ENCODE data around the gene ARHGAP9.

ARHGAP9 gene

DNA sequence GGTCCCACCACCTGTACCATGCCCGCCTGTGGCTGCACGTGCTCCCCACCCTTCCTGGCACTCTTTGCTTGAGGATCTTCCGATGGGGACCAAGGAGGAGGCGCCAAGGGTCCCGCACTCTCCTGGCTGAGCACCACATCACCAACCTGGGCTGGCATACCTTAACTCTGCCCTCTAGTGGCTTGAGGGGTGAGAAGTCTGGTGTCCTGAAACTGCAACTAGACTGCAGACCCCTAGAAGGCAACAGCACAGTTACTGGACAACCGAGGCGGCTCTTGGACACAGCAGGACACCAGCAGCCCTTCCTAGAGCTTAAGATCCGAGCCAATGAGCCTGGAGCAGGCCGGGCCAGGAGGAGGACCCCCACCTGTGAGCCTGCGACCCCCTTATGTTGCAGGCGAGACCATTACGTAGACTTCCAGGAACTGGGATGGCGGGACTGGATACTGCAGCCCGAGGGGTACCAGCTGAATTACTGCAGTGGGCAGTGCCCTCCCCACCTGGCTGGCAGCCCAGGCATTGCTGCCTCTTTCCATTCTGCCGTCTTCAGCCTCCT lies 23.4 kb downstream of the ARHGAP9 start (continued):
- TF ChIP-seq ZNF626 (tag by site-specific recombination; IDR thresholded peaks at IDR 0.05) (no peak), ZBTB17 (tag by site-specific recombination; IDR thresholded peaks at IDR 0.05) (0 out of 2 replicates have a peak, but pooled peaks have one; percentile 63), ZNF830 (tag by site-specific recombination; IDR thresholded peaks at IDR 0.05; ENCODE audit: low read depth) (no peak), ZNF610 (tag by site-specific recombination; IDR thresholded peaks at IDR 0.05; ENCODE audit: borderline replicate concordance) (no peak), ZNF114 (tag by site-specific recombination; IDR thresholded peaks at IDR 0.05) (no peak), ZSCAN16 (tag by site-specific recombination; IDR thresholded peaks at IDR 0.05) (no peak), ZNF146 (tag by site-specific recombination; IDR thresholded peaks at IDR 0.05) (no peak), ZNF426 (tag by site-specific recombination; IDR thresholded peaks at IDR 0.05) (no peak), ZNF157 (tag by site-specific recombination; IDR thresholded peaks at IDR 0.05) (no peak), ZNF501 (tag by site-specific recombination; IDR thresholded peaks at IDR 0.05) (peak; percentile 71; the same call in 1 of the 2 replicates), ZNF776 (tag by site-specific recombination; IDR thresholded peaks at IDR 0.05; ENCODE audit: borderline replicate concordance) (no peak), SP7 (tag by site-specific recombination; IDR thresholded peaks at IDR 0.05) (no peak; the same call in 1 of the 2 replicates), ZNF214 (tag by site-specific recombination; IDR thresholded peaks at IDR 0.05; ENCODE audit: borderline replicate concordance) (no peak), ZNF211 (tag by site-specific recombination; IDR thresholded peaks at IDR 0.05; ENCODE audit: low read depth) (no peak), ZNF768 (tag by site-specific recombination; IDR thresholded peaks at IDR 0.05) (no peak), ZFHX2 (tag by site-specific recombination; conservative IDR thresholded peaks at IDR 0.05) (no peak), ZNF785 (tag by site-specific recombination; IDR thresholded peaks at IDR 0.05) (no peak), YY2 (tag by site-specific recombination; IDR thresholded peaks at IDR 0.05) (no peak), ZEB2 (tag by site-specific recombination; IDR thresholded peaks at IDR 0.05) (peak; percentile 79), ZNF366 (tag by site-specific recombination; conservative IDR thresholded peaks at IDR 0.05) (peak; percentile 34; the same call in 1 of the 2 replicates), ZNF202 (tag by site-specific recombination; IDR thresholded peaks at IDR 0.05; ENCODE audit: borderline replicate concordance) (no peak), ZNF529 (tag by site-specific recombination; IDR thresholded peaks at IDR 0.05; ENCODE audit: insufficient replicate concordance) (no peak)
- TF ChIP-seq, protein P1, sequence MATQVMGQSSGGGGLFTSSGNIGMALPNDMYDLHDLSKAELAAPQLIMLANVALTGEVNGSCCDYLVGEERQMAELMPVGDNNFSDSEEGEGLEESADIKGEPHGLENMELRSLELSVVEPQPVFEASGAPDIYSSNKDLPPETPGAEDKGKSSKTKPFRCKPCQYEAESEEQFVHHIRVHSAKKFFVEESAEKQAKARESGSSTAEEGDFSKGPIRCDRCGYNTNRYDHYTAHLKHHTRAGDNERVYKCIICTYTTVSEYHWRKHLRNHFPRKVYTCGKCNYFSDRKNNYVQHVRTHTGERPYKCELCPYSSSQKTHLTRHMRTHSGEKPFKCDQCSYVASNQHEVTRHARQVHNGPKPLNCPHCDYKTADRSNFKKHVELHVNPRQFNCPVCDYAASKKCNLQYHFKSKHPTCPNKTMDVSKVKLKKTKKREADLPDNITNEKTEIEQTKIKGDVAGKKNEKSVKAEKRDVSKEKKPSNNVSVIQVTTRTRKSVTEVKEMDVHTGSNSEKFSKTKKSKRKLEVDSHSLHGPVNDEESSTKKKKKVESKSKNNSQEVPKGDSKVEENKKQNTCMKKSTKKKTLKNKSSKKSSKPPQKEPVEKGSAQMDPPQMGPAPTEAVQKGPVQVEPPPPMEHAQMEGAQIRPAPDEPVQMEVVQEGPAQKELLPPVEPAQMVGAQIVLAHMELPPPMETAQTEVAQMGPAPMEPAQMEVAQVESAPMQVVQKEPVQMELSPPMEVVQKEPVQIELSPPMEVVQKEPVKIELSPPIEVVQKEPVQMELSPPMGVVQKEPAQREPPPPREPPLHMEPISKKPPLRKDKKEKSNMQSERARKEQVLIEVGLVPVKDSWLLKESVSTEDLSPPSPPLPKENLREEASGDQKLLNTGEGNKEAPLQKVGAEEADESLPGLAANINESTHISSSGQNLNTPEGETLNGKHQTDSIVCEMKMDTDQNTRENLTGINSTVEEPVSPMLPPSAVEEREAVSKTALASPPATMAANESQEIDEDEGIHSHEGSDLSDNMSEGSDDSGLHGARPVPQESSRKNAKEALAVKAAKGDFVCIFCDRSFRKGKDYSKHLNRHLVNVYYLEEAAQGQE (tag by site-specific recombination; IDR thresholded peaks at IDR 0.05): no peak
- TF ChIP-seq, protein P2, sequence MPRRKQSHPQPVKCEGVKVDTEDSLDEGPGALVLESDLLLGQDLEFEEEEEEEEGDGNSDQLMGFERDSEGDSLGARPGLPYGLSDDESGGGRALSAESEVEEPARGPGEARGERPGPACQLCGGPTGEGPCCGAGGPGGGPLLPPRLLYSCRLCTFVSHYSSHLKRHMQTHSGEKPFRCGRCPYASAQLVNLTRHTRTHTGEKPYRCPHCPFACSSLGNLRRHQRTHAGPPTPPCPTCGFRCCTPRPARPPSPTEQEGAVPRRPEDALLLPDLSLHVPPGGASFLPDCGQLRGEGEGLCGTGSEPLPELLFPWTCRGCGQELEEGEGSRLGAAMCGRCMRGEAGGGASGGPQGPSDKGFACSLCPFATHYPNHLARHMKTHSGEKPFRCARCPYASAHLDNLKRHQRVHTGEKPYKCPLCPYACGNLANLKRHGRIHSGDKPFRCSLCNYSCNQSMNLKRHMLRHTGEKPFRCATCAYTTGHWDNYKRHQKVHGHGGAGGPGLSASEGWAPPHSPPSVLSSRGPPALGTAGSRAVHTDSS (tag by site-specific recombination; IDR thresholded peaks at IDR 0.05): no peak
- TF ChIP-seq, protein P3, sequence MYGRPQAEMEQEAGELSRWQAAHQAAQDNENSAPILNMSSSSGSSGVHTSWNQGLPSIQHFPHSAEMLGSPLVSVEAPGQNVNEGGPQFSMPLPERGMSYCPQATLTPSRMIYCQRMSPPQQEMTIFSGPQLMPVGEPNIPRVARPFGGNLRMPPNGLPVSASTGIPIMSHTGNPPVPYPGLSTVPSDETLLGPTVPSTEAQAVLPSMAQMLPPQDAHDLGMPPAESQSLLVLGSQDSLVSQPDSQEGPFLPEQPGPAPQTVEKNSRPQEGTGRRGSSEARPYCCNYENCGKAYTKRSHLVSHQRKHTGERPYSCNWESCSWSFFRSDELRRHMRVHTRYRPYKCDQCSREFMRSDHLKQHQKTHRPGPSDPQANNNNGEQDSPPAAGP (tag by site-specific recombination; IDR thresholded peaks at IDR 0.05): 0 out of 2 replicates have a peak, but pooled peaks have one; percentile 13
- TF ChIP-seq, protein P4, sequence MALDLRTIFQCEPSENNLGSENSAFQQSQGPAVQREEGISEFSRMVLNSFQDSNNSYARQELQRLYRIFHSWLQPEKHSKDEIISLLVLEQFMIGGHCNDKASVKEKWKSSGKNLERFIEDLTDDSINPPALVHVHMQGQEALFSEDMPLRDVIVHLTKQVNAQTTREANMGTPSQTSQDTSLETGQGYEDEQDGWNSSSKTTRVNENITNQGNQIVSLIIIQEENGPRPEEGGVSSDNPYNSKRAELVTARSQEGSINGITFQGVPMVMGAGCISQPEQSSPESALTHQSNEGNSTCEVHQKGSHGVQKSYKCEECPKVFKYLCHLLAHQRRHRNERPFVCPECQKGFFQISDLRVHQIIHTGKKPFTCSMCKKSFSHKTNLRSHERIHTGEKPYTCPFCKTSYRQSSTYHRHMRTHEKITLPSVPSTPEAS (tag by site-specific recombination; IDR thresholded peaks at IDR 0.05): no peak
- TF ChIP-seq, protein P5, sequence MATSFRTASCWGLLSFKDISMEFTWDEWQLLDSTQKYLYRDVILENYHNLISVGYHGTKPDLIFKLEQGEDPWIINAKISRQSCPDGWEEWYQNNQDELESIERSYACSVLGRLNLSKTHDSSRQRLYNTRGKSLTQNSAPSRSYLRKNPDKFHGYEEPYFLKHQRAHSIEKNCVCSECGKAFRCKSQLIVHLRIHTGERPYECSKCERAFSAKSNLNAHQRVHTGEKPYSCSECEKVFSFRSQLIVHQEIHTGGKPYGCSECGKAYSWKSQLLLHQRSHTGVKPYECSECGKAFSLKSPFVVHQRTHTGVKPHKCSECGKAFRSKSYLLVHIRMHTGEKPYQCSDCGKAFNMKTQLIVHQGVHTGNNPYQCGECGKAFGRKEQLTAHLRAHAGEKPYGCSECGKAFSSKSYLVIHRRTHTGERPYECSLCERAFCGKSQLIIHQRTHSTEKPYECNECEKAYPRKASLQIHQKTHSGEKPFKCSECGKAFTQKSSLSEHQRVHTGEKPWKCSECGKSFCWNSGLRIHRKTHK (tag by site-specific recombination; IDR thresholded peaks at IDR 0.05): no peak
- TF ChIP-seq, protein P6, sequence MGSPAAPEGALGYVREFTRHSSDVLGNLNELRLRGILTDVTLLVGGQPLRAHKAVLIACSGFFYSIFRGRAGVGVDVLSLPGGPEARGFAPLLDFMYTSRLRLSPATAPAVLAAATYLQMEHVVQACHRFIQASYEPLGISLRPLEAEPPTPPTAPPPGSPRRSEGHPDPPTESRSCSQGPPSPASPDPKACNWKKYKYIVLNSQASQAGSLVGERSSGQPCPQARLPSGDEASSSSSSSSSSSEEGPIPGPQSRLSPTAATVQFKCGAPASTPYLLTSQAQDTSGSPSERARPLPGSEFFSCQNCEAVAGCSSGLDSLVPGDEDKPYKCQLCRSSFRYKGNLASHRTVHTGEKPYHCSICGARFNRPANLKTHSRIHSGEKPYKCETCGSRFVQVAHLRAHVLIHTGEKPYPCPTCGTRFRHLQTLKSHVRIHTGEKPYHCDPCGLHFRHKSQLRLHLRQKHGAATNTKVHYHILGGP (tag by site-specific recombination; IDR thresholded peaks at IDR 0.05): no peak
- TF ChIP-seq, protein P7, sequence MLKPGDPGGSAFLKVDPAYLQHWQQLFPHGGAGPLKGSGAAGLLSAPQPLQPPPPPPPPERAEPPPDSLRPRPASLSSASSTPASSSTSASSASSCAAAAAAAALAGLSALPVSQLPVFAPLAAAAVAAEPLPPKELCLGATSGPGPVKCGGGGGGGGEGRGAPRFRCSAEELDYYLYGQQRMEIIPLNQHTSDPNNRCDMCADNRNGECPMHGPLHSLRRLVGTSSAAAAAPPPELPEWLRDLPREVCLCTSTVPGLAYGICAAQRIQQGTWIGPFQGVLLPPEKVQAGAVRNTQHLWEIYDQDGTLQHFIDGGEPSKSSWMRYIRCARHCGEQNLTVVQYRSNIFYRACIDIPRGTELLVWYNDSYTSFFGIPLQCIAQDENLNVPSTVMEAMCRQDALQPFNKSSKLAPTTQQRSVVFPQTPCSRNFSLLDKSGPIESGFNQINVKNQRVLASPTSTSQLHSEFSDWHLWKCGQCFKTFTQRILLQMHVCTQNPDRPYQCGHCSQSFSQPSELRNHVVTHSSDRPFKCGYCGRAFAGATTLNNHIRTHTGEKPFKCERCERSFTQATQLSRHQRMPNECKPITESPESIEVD (tag by site-specific recombination; IDR thresholded peaks at IDR 0.05): no peak

Measured in HEK293 (cell line).